HG03565 (cell line): ENCODE measurements around the gene MRPL27.

Experiments
- ATAC-seq: cut with Tn5 transposase; IDR thresholded peaks from one replicate; pipeline ENCODE4 v1.9.1; 2021; ENCODE audit warnings: mild to moderate bottlenecking, moderate library complexity; ENCODE audit not compliant: unreplicated experiment

Gene MRPL27

DNA sequence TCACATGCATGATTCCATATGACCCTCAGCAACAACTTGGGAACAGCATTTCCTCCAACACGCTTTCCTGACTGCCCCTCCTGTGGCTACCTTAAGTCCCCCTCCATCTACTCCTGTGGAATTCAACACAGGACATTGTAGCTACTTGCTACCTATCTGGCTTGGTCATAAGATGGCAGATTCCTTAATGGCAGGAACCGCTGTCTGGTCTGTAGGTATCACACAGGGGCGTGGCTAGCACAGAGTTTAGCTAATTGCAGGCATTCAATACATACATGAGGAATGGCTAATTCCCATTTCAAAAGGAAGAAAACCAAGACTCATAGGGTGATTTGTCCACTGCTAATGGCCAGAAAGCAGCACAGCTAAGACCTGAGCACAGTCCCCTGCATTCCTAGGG, 15.7 kb upstream of the MRPL27 start:
- ATAC-seq: no peak

DNA sequence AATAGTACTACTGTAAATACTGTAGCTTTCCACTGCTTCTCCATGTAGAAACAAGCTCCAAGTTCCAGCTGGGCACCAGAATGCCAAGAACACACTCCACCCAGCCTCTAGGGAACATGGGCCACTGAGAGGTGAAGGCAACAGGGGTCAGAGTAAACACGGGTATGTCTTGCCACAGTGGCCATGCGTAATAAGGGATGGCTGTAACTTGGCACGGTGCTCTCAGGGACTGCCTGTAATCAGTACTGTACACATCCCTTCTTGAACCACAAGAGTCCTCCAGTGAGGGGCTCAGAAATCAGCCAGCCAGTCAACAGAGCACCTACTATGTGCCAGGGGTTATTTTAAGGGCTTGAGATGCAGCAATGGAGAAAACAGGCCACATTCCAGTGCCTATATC, 13.5 kb upstream of the MRPL27 start:
- no peak for ATAC-seq

DNA sequence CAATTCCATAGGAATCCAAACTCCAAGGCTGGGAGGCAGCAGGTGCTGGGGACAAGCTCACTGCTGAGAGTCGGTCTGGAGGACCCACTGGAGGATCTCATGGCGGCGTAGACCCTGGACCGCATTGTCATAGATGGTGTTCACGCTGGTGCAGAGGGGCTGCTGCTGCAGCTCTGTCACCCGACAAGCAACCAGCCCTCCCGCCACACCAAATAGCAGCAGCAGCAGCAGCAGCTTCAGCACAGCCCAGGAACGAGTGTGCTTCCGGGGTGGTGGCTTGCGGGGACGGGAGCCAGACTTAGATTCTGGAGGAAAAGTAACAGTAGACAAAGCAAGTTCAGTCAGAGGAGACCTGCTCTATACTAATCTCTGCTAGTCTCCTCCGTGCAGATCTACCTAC, 9.9 kb upstream of the MRPL27 start:
- no peak for ATAC-seq

DNA sequence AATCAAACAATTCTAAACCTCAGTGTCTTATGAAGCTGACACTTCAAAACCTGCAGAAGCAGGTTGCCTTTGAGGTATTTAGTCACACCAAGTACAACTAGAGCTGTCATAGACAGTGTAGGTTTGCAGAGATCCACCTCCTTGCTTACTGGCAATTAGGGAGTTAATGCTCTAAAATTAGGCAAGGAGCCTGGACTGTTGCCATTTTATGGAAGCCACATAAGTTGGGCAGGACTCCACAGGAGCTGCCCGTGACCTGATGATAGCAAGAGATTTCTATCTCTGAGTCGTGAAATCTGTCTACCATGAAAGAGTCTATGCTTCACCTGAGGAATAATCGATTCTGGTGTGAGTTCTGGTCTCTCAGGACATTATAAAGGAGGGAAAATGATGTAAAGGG, 8.9 kb upstream of the MRPL27 start:
- no peak for ATAC-seq

DNA sequence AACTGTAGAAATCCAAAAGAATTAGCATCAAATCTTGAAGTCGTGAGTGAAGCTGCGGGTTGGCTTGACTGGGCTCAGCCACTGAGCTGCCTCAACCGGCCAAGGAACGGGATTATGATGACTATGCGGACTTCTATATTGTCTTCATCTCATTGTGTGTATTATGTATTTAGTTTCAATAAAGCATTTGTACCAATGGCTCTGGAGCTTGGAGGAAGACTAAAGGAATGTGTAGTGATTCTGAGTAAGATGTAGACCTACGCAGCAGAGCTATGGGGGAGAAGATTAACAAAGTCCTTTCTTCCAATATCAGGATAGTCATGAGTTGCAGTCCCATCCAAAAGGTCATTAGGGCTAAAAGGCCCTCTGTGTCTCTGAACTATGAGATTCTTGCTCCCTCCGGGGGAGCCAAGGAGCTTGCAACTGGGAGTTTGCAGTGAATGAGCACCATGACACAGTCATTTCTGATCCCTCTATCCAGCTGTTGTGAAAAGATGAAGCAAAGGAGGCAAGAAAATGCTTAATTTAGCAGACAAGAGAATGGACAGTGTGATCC, 8.4 kb upstream of the MRPL27 start:
- ATAC-seq: no peak

DNA sequence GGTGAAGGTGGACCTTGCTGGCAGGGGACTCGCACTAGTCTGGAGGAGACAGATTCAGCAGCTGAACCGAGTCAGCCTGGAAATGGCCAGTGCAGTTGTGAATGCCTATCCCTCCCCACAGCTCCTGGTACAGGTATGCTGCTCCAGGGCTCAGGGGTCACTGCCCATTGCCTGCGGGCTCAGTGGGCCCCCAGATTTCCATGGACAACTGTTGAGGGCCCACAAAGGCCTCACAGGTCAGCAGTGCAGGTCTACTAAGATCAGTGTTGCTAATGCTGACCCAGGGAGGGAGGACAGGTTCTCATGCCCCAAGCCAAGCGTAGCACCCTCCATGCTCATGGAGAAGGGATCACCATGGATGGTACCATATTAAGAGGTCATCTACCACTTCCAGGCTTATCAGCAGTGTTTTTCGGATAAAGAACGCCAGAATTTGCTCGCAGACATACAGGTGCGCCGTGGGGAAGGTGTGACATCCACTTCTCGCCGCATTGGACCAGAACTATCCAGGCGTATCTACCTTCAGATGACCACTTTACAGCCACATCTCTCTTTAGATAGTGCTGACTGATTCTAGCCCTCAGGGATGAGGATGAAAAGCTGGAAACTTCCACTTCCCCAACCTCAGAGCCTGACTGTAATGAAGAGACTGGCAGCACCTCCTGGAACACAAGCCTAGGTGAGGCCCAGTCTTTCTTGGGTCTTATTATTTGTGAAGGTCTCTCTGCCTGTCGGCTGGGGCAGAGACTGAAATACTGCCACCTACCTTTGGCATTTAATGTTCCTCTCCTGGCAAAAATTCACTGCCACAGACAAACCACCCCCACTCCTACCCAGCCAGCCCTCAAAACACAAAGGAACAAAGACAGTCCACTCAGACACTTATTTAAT, 7.6 kb upstream of the MRPL27 start:
- ATAC-seq: no peak

DNA sequence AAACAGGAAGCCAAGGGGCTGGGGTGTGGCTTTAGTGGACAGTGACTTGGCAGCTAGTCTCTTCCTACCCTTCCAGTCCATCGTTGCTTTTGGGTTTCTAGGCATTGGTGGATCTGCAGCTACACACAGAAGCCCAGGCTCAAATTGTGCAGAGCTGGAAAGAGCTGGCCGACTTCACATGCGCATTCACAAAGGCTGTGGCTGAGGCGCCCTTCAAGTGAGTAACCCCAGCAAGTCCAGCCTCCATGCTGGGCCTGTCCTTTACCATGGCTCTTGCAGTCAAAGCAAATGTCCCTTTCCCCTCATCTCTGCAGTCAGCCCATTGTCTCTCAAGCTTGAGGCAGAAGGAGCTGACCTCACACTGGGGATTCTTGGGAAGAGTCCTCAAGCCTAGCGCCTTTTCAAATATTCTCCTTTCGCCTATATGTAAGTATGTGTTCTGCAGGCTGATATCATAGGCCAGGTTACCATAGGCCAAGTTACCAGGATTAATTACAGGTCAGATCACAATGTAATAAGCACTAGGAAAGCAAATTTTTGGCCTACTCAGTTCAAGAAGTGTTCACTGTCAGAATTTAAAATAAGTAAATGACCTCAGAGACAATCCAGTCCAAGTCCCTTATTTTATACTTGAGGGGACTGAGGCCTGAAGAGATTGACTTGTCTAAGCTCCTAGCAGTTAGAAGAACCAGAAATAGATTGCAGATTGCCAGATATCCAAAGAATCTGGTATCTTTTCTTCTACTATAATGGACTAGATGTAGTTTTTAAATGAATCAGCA, 6.6 kb upstream of the MRPL27 start:
- ATAC-seq: no peak

DNA sequence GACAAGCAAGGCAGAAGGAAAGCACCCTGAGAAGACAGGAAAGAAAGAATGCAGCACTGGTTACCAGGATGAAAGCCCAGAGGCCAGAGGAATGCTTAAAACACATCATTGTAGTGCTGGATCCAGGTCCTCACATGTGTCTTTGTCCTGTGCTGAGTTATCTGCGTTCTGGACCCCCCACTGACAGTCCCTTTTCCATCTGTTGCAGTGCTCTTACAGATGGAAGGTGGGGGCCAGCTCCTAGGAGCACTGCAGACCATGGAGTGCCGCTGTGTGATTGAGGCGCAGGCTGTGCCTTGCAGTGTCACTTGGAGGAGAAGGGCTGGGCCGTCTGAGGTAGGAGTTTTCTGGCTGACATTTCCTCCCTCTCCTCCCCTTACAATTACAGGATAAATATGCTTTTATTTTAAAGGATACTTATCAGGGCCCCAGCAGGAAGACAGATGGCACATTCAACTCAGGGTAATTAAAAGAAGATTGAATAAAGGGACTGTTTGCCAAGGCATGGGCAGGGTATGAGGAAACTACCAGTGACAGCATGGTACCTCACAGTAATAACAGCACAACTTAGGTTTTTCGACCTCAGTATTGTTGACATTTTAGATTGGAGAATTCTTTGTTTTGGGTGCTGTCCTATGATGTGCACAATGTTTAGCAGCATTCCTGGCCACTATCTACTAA, 3.0 kb upstream of the MRPL27 start:
- ATAC-seq: no peak

DNA sequence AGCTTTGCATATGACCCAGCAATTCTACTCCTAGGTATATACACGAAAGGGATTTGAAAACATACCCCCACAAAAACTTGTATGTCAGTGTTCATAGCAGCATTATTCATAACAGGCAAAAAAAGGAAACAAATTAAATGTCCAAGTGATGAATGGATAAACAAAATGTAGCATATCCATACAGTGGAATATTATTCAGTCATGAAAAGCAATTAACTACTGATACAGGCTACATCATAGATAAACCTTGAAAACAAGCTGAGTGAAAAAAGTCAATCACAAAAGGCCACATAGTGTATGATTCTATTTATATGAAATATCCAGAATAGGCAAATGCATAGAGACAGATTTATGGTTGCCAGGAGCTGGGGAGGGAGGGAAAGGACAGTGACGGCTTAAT, 721 bp upstream of the MRPL27 start:
- no peak for ATAC-seq

DNA sequence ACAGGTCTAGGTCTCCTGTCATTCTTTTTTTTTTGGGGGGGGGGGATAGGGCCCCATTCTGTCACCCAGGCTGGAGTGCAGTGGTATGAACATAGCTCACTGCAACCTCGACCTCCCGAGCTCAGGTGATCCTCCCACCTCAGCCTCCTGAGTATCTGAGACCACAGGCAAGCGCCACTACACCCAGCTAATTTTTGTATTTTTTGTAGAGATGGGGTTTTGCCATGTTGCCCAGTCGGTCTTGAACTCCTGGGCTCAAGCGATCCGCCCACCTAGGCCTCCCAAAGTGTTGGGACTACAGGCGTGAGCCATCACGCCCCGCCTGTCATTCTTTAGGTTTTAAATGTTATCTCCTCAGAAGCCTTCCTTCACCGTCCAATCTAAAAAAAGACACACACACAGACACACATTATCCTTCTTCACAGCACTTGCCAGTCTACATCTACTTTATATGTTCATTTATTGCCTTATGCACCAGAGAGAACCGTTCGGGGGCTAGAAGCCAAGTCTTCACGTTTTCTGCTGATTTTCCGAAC, 694 bp downstream of the MRPL27 start:
- no peak for ATAC-seq

DNA sequence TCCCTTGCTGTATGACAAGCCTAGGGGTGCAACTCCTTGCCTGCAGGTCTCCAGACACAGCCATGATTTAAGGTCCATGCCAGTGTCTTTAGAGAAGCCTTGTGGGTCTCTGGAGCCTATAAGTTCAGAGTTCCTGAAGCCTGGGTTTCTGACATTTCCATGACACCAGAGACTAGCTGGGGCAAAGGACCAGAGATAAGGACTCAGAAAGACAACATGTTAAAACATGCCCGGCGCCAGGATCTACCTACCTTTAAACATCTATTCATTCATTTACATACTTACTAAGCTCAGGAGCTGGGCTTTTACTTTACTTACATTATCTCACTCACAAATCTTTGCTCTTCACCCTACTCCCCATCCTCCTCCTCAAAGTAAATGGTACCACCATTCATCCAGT, 1.5 kb downstream of the MRPL27 start:
- no peak for ATAC-seq

DNA sequence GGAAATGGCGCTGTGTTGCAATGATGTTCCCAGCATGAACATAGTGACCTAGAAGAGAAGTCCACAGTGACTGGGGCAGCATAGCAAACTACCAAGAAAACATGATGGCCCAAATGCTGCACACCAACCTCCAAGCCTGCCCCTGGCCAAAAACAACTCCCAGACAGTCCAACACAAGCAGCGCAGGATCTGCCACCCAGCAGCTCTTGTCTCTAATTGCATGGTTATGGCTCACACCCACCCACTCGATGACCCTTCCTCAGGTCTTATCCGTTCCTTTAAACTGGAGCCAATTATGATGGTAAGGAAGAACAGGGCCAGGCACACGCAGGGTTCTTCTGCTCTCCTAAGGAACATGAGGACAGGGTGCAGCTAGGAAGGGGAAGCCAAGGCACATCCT, 2.9 kb downstream of the MRPL27 start:
- no peak for ATAC-seq

DNA sequence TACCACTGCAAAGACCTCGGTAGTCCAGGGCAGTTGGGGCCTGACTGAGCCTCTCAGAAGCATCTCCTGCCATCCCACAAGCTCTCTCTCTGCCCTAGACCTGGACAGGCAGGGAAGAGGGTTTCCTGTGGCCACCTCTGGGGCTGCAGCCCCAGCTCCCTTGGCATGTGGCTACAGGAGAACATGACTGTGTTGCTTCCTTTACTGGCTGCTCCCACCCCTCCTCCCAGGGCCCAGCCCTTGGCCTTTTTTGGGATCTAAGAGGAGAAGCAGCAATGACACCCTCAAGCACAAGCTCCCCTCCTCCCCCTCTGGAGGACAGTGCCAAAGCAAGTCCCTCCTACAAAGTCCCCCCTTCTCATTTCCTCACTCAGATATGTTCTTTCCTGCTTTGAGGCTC, 5.6 kb downstream of the MRPL27 start:
- ATAC-seq: no peak

DNA sequence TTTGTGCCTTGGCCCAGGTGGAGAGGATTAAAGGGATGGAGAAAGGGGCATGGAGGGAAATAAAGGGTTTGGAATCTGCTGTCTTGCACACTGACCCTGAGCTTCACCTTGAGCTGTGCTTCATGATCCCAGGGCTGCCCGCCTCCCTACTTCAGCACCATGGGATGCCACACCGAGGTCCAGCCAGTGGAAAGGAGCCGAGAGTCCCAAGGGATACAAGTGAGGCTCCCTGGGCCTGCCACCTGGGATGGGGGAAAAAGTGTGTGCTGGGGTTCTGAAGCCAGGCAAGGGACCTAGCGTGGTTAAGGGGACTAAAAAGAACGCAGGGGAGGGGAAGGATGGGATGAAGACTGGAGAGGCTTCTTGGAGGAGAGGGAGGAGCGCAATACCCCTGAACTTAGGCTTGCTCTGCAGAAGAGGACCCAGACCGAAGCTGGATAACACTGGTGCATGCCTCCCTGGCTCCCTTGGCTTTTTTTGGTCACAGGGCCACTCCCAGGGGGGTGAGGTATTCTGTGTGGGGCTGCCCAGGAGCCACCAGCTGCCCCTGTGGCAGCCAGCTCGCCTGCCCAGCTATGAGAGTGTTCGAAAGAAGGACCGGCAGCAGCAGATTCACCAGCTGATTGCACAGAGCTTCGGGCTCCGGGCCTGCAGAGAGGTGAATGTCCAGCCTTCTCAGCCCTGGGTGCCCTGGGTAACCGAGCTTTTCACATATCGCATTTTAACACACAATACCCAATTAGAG, 7.2 kb downstream of the MRPL27 start:
- no peak for ATAC-seq

DNA sequence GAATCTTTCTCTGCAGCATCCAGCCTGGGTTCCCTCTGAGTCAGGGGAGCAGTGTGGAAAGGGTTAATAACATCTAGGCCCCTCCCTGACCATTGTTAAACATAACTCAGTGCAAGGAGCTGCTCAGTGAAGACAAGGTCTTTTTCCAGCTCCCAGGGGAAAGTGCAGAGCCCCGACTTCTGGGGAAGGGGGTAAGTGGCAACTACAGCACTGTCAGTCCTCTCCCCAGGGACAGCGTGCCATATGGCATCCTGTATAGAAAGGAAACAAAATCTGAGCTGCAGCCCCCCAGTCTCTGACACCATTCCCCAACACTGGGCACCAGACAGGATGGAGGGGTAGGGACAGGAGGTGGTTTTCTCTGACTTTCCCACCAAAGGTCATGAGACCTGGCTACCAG, 7.8 kb downstream of the MRPL27 start:
- no peak for ATAC-seq

DNA sequence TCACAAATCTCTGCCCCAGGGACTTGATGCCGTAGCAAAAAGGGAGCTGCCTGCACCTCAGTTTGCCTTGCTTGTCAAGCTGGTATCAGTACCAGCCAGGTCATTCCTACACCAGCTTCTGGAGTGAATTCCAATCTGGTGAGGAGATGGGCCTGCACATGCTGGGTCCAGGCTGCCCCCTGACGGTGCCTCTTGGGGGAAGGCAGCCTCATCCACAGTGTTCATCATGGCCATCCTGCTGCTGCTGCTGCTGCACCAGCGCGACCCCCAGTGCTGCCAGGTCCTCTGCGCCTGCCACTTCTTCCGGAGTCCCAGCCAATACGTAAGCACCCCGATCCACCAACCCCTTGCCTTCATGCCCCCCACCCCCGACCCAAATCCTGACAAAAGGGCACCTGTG, 8.3 kb downstream of the MRPL27 start:
- no peak for ATAC-seq

DNA sequence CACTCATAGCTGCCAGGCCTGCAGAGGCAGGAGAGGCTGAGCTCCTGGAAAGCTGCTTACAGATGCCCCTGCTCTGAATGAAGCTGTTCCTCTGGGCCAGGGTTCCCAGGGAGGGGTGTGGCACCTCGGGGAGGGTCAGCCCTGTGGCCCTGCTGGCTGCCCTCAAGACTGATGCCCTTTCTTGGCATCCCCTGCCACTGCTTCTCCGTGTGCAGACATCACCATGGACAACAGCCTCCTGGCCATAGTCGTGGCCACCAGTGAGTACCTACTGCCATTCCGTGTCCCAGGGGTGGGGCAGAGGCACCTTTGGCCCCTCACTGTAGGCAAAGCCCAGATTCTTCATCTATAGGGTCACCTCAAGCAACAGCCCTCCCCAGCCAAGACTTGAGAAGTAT, 8.9 kb downstream of the MRPL27 start:
- no peak for ATAC-seq

DNA sequence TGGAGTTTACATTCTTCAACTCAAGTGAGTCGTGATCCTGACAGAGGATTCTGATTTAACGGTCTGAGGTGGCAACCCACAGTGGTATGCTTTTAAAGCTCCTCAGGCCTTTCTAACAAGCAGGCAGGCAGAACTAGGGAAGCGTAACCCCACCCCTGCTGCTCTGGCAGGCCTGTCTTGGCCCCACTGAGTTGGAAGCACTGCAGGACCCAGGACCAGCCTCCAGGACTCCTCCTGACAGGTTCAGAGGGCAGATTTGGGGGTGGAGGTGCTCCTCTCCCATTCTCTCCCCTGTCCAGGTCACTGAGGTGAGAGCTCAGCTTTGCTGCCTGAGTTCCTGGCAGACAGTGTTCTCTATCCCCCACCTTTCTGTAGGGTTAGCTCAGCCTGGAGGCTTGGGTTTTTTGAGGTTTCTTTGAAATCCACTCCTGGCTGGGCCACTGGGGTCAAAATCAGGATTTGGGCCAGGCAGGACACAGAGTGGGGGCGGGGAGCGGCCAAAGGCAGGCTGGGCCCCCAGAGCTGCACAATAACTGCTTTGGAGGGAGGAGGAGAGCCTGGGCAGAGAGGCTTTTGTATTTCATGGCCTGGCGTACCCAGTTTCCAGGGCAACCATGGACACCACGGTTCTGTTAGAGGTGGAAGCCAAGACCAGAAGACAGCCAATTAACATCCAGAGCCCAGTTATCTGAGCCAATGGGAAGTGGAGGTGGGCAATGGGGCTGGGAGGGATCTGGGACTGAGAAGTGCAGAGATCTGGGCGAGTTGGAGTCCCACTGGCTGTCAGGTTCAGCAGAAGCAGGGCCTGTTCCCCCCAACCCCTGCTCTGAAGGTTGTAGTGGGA, 9.5 kb downstream of the MRPL27 start:
- no peak for ATAC-seq

DNA sequence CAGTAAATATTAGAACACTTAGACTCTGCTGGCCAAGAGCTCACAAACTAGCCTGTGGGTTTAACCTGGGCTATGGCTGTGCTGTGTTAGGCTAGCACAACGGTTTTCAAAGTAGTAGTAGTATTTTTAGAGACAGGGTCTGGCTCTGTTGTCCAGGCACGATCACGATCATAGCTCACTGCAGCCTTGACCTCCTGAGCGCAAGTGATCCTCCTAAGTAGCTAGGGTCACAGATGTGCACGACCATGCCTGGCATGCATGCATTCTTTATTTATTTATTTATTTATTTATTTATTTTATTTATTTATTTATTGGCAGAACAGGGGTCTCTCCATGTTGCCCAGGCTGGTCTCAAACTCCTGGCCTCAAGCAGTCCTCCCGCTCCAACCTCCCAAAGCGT, 10.3 kb downstream of the MRPL27 start:
- ATAC-seq: no peak
